ENCODE data around the gene ANKRD13B. TPM values are rescaled to one million over a fixed set of nuclear protein-coding genes. Genes with fewer than 3 reads are reported as not detected.

ANKRD13B gene
- total RNA-seq, 1 donor from 2014 or later = 16.7 TPM

- H3K27me3 ChIP-seq = no peaks in the 10 kb centered on the region
- peaks cover 36 to 57% of the 10 kb centered on the region in 2 donors for H3K4me1 ChIP-seq
- H3K36me3 ChIP-seq = no peaks in the 10 kb centered on the region
- H3K9me3 ChIP-seq = no peaks in the 10 kb centered on the region
- H3K27ac ChIP-seq = peak within 1 kb of the TSS; percentile 87 to 95
- peak in 1 of 3 experiments; percentile 7 for TF ChIP-seq CTCF (IDR thresholded peaks at IDR 0.05)
- peak within 1 kb of the TSS; percentile 84 to 97 for H3K4me3 ChIP-seq
- intact Hi-C loops (cut with DNase I) = loop anchor here (2.0 to 5.0 kb wide), 4 partner anchors 21 to 341 kb away; partner anchors contain the start of genes SSH2 and TP53I13
- DNase-seq (ENCODE audit: low spot score in 2 of 2) = peak in 1 of 2 donors; percentile 92
Observed at GRCh38 chr17:29589524-29590410, 3.2 kb upstream of the ANKRD13B start, which contains the start of gene GIT1. TSS of gene GIT1 (minus strand) at chr17:29589648. CDS start at chr17:29589378, 270 bp downstream.

DNA sequence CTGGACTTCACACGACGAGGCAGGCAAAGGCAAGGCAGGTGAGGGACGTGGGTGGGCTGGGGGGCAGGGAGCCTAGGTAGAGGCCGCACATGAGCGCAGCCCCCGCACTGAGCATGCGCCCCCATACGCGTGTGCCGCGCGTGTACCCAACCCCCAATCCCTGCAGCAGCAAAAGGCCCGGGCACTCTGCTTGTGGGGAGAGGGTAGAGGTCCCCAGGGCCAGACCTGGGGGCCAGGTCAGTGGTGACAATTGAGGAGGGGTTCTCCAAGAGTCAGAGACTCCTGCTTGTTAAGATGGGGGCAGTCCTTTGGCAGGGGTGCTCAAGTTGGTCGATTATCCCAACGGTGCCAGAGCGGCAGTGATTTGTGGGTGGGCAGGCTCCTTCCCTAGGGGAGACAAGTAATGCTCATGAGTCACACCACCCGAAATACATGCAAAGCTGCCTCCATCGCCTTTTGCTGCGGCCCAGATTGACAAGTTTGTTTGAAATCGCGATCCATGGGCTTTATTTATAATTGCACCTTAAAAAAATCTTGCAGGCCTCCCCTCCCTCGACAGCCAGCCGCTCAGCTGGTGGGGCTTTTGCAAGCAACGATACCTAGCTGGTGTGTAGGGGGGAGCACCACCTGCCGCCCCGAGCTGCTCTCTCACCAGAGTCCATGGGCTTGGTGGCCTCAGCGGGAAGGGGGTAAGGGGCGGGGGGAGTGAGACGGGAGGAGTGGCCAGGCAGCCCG lies 2.4 kb upstream of the ANKRD13B start:
- Histone ChIP-seq H3K27me3 (no peaks in the 10 kb centered on the region), H3K4me3 (peak overlapping the region; percentile 84 to 88), H3K4me1 (peaks cover 36 to 55% of the 10 kb centered on the region in 2 donors), H3K27ac (peak overlapping the region; percentile 87 to 95), H3K9me3 (no peaks in the 10 kb centered on the region), H3K36me3 (no peaks in the 10 kb centered on the region)
- TF ChIP-seq CTCF (IDR thresholded peaks at IDR 0.05) = no peak
- DNase-seq (ENCODE audit: low spot score in 2 of 2) = no peak
- intact Hi-C loops (cut with DNase I) = loop anchor here (1.0 to 5.0 kb wide), 5 partner anchors 10 to 340 kb away; partner anchors contain the start of gene SSH2

DNA sequence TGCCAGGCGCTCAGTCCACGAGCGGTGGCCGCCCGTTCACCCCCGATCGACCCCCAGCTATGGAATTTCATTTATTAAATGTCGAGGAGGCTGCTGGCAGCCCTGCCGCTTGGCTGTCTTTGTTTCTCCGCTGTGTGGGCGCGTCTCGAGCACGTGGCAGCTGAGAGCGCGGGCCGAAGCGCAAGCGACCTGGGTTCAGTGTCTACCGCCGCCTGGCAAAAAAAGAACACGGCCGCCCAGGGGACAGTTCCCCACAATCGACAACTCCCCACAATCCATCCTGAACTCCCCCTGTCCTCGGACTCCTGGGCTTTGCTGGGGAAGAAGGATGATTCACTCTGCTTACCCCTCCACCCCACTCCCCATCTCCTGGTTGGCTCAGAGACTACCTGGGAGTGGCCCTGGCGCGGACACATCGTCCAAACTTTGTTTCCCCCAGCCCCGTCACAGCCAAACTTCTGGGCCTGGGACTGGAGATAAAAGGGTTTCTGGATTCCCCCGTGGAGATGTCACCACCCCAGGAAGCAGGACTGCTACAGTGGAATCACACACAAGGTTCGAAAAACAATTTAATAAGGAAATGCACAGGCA lies 1.7 kb upstream of the ANKRD13B start:
- Histone ChIP-seq H3K4me1 (peaks cover 36 to 55% of the 10 kb centered on the region in 2 donors), H3K9me3 (no peaks in the 10 kb centered on the region), H3K27me3 (no peaks in the 10 kb centered on the region), H3K36me3 (no peaks in the 10 kb centered on the region), H3K27ac (peak overlapping the region; percentile 87 to 95), H3K4me3 (peak overlapping the region; percentile 84 to 88)
- DNase-seq (ENCODE audit: low spot score in 2 of 2) = no peak
- no peak for TF ChIP-seq CTCF (IDR thresholded peaks at IDR 0.05)
- intact Hi-C loops (cut with DNase I) = loop anchor here (1.0 to 5.0 kb wide), 5 partner anchors 11 to 340 kb away; partner anchors contain the start of gene SSH2

DNA sequence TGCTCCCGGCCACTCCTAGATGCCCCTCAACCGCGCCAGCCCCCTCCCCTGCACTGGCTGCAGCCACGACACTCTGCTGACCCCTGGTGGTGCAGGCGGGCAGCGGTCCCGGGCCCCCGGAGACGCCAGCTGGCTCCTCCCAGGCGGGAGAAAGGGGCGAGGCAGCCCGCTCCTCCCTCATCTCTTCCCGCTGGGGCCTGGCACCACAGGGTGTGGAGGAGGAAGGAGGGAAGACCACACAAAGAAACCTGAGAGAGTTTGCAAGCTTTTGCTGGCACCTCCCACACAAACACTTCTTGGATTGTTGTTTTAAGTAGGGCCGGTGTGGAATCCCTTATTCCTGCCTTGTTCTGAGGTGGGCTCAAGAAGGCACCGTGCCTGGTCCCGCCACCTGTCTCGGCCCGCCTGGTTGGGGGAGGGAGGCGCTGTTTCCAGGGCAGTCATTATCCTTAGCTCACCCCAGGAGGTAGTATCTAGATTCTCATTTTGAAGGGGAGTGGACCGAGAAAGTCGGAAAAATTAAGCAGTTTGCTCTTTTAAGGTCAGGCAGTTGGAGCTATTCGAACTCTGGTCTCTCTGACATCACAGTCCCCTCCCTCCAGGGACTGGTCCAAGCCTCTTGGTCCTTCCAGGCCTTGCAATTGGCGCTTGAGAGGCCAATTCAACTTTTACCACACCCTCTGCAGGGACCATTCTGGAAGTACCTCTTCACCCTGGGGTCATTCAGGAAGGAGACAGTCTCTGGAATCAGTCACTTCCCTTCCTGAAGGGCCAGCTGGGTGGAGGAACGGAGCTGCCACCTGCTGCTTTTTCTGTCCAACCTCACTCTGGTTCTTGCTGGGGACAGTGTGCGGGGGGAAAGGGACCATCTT lies 959 bp upstream of the ANKRD13B start:
- TF ChIP-seq CTCF (IDR thresholded peaks at IDR 0.05) = peak; percentile 93 to 94 (median 94)
- intact Hi-C loops (cut with DNase I) = loop anchor here (1.0 to 5.0 kb wide), 5 partner anchors 12 to 339 kb away; partner anchors contain the start of gene SSH2
- Histone ChIP-seq H3K36me3 (no peaks in the 10 kb centered on the region), H3K4me3 (peak overlapping the region; percentile 84 to 88), H3K27me3 (no peaks in the 10 kb centered on the region), H3K27ac (peak overlapping the region; percentile 87 to 95), H3K9me3 (no peaks in the 10 kb centered on the region), H3K4me1 (peaks cover 36 to 51% of the 10 kb centered on the region in 2 donors)
- peak in 1 of 2 donors; percentile 91 for DNase-seq (ENCODE audit: low spot score in 2 of 2)
